K562 (cell line): Measurements from ENCODE around the gene MARK4. TPM values are rescaled to one million over a fixed set of nuclear protein-coding genes. Genes with fewer than 3 reads are reported as not detected.

ENCODE experiments used
- ADNP ChIP-seq: fragments of 200-800 bp; sonication (Bioruptor generic); IDR thresholded peaks from 2 replicates; pipeline ENCODE4 v1.6.1; 2016; ENCODE audit warnings: missing genetic modification characterization, missing compliant biosample characterization
- ARID1B ChIP-seq: fragments of 450-650 bp; IDR thresholded peaks from 2 replicates; pipeline ENCODE4 v1.6.1; 2016; ENCODE audit warnings: antibody characterized with exemption, mild to moderate bottlenecking, inconsistent platforms
- BCOR ChIP-seq: fragments of 450-650 bp; IDR thresholded peaks from 2 replicates; pipeline ENCODE4 v1.6.1; 2016
- C11orf30 ChIP-seq: fragments of 450-650 bp; IDR thresholded peaks from 2 replicates; pipeline ENCODE4 v1.6.1; 2016; ENCODE audit warnings: low read depth, mild to moderate bottlenecking
- CBX3 ChIP-seq, 2 experiments: IDR thresholded peaks; 1 replicate in 1 of 2; 2 replicates in 1 of 2; pipeline ENCODE4 v1.6.1; 2012; ENCODE audit warnings: inconsistent platforms in 2 of 2, low read length in 2 of 2, borderline replicate concordance in 1 of 2, control low read depth in 1 of 2
- DPF2 ChIP-seq: fragments of 450-650 bp; IDR thresholded peaks from 2 replicates; pipeline ENCODE4 v1.6.1; 2016
- JUND ChIP-seq, 2 experiments: IDR thresholded peaks; 2 replicates in 1 of 2; 3 replicates in 1 of 2; pipeline ENCODE4 v1.6.1; 2011; ENCODE audit warnings: borderline replicate concordance in 2 of 2, low read depth in 2 of 2, low read length in 2 of 2, improper control_type of control experiment in 1 of 2, missing biosample characterization in 1 of 2, missing genetic modification characterization in 1 of 2, missing genetic modification reagents in 1 of 2
- MAFF ChIP-seq: IDR thresholded peaks from 2 replicates; pipeline ENCODE4 v1.6.1; 2012; ENCODE audit warnings: low read length, improper control_type of control experiment
- MAFG ChIP-seq: fragments of 450-650 bp; conservative IDR thresholded peaks from 2 replicates; pipeline ENCODE4 v1.6.1; 2016; ENCODE audit warnings: missing genetic modification characterization, missing compliant biosample characterization
- MAFK ChIP-seq: IDR thresholded peaks from 2 replicates; pipeline ENCODE4 v1.6.1; 2011; ENCODE audit warnings: low read length, improper control_type of control experiment
- NFE2 ChIP-seq: IDR thresholded peaks from 2 replicates; pipeline ENCODE4 v1.6.1; 2014; ENCODE audit warnings: antibody characterized with exemption, low read depth
- NFE2L1 ChIP-seq: fragments of 450-650 bp; IDR thresholded peaks from 2 replicates; pipeline ENCODE4 v1.6.1; 2016; ENCODE audit warnings: missing genetic modification characterization, low read depth, mild to moderate bottlenecking, missing compliant biosample characterization, moderate library complexity, borderline replicate concordance
- NUFIP1 ChIP-seq: fragments of 450-650 bp; IDR thresholded peaks from 2 replicates; pipeline ENCODE4 v1.6.1; 2018; ENCODE audit not compliant: partially characterized antibody
- PRMT5 ChIP-seq: sonication (generic); formaldehyde crosslinking; IDR thresholded peaks from 2 replicates; pipeline ENCODE4 v1.5.0; 2020; ENCODE audit warnings: missing genetic modification reagents
- RBM25 ChIP-seq: fragments of 200-400 bp; formaldehyde crosslinking; IDR thresholded peaks from 2 replicates; pipeline ENCODE4 v1.6.1; 2018; ENCODE audit warnings: low read length, low read depth, moderate library complexity; ENCODE audit not compliant: severe bottlenecking
- RCOR1 ChIP-seq, 2 experiments: IDR thresholded peaks; 2 replicates each; pipeline ENCODE4 v1.6.1; 2012; ENCODE audit warnings: low read depth in 2 of 2, low read length in 2 of 2, borderline replicate concordance in 1 of 2, improper control_type of control experiment in 1 of 2
- SMARCA4 ChIP-seq: fragments of 450-650 bp; IDR thresholded peaks from 2 replicates; pipeline ENCODE4 v1.6.1; 2016
- ZNF146 ChIP-seq: IDR thresholded peaks from one replicate; pipeline ENCODE4 v1.6.1; 2018; ENCODE audit warnings: missing compliant biosample characterization; ENCODE audit not compliant: unreplicated experiment
- ZNF175 ChIP-seq: fragments of 200-800 bp; sonication (Bioruptor generic); IDR thresholded peaks from 2 replicates; pipeline ENCODE4 v1.6.1; 2016; ENCODE audit warnings: low read depth, mild to moderate bottlenecking, missing genetic modification characterization, missing compliant biosample characterization
- ZNF76 ChIP-seq: fragments of 250-450 bp; sonication (Bioruptor Pico); IDR thresholded peaks from 2 replicates; pipeline ENCODE4 v1.4.0; 2020; ENCODE audit warnings: mild to moderate bottlenecking, moderate library complexity, borderline replicate concordance
- polyA plus RNA-seq, 8 experiments: library from polyadenylated mRNA; depleted of rRNA in 4 of 8; stranded (reverse) in 5 of 8; unstranded in 3 of 8; fragments of >200 nt; fragmentation: Nextera tagmentation in 2 of 8; fragmentation: Illumina TruSeq in 1 of 8; extraction: Ambion mirVana in 2 of 8; extraction: Trizol in 1 of 8; gene quantifications; 2 replicates each; pipeline versions ENCODE4 v1.2.1 to v1.2.3, GENCODE V29; 2011 to 2014; ENCODE audit warnings: inconsistent platforms in 1 of 8, missing spikeins in 1 of 8
- total RNA-seq, 7 experiments: library from RNA; depleted of rRNA in 6 of 7; stranded (reverse); fragments of >200 nt in 6 of 7; fragmentation: Illumina TruSeq in 2 of 7; extraction: Trizol in 2 of 7; gene quantifications; 2 replicates each; pipeline versions ENCODE4 v1.2.1 to v1.2.3, GENCODE V29; 2011 to 2021; ENCODE audit warnings: low replicate concordance in 1 of 7

The MARK4 gene
- total and polyA plus RNA-seq, 9 of the 15 experiments (the other 6 are each of a cell fraction or from before 2014, with no cell fraction given): 0.52 to 29.4 (median 8.6) TPM

DNA sequence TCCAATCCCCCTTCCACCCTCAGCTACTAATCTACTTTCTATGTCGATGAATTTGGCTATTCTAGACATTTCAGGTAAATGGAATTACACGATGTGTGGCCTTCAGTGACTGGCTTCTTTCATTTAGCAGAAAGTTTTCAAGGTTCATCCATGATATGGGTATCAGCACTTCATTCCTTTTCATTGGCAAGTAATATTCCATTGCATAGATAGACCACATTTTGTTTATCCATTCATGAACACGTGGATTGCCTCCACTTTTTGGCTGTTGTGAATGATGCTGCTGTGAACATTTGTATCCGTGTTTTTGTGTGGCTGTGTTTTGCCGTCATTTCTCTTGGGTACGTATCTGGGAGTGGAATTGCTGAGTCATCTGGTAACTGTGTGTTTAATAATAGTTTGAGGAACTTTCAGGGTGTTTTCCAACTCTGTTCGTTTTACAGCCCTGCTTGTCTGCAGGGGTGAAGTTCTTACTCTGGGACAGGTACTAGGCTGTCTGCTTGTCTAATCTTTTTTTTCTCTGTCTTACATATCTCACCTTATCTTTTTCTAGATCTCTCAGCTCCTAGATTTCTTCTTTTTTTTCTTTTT, 32.5 kb downstream of the MARK4 start (continued):
- no peak for TF ChIP-seq JUND (IDR thresholded peaks at IDR 0.05; ENCODE audit: borderline replicate concordance, low read depth, low read length)
- peak; percentile 59; the same call in 1 of the 3 replicates for TF ChIP-seq JUND (tag; IDR thresholded peaks at IDR 0.05; ENCODE audit: borderline replicate concordance, low read depth, low read length)
- peak; percentile 92 for TF ChIP-seq MAFF
- peak in 1 of 2 experiments; percentile 21; a peak in 1 of 4 replicates for TF ChIP-seq RCOR1 (IDR thresholded peaks at IDR 0.05; ENCODE audit: borderline replicate concordance in 1 of 2, low read depth in 2 of 2, low read length in 2 of 2)
- TF ChIP-seq NFE2L1: peak; percentile 81
- TF ChIP-seq SMARCA4: 0 out of 2 replicates have a peak, but pooled peaks have one; percentile 33
- peak; percentile 60 for TF ChIP-seq DPF2
- TF ChIP-seq C11orf30: peak; percentile 95
- TF ChIP-seq BCOR: peak; percentile 92
- TF ChIP-seq MAFK: peak; percentile 85
- TF ChIP-seq RBM25: peak; percentile 93
- 0 out of 3 replicates have a peak, but pooled peaks of 1 of the 2 experiments have one; percentile 36 for TF ChIP-seq CBX3 (IDR thresholded peaks at IDR 0.05; ENCODE audit: borderline replicate concordance in 1 of 2, low read length in 2 of 2)
- TF ChIP-seq ZNF175 (CRISPR knock-in tag): no peak
- TF ChIP-seq NFE2: peak; percentile 90
- peak; percentile 100 for TF ChIP-seq ZNF146 (CRISPR knock-in tag)
- no peak for TF ChIP-seq NUFIP1
- peak; percentile 97 for TF ChIP-seq MAFG (tag)
- no peak for TF ChIP-seq PRMT5 (CRISPR knock-in tag)
- no peak for TF ChIP-seq ZNF76
- TF ChIP-seq ARID1B: peak; percentile 32
- TF ChIP-seq ADNP (tag): peak; percentile 87
